CD8-positive, alpha-beta memory T cell (primary cell): ENCODE data around the gene FAT1. TPM values are rescaled to one million over a fixed set of nuclear protein-coding genes. Genes with fewer than 3 reads are reported as not detected.
A peak's percentile ranks its signal among the peaks of the same experiment; 100 is the strongest.

ENCODE experiments used
- CTCF ChIA-PET: fragments of 350-600 bp; sonication (Branson Sonifier 250); formaldehyde crosslinking; loops from one replicate; lab custom pipeline; 2021; ENCODE audit warnings: antibody characterized with exemption; lab: Charles Lee
- POLR2A ChIA-PET: fragments of 350-600 bp; sonication (Branson Sonifier 250); formaldehyde crosslinking; loops from one replicate; lab custom pipeline; 2021; ENCODE audit warnings: antibody characterized with exemption; lab: Charles Lee
- DNase-seq, 5 donors: peaks; one replicate each; pipeline versions ENCODE4 v3.0.0 to v3.0.0-alpha.2; 2020 to 2022; ENCODE audit warnings: mixed read lengths in 1 of 5
- H3K27ac ChIP-seq: one replicate; pipeline ENCODE4 v1.7.0; 2013; ENCODE audit warnings: low read depth, mild to moderate bottlenecking, low read length, moderate library complexity
- H3K27me3 ChIP-seq: 2 replicates; pipeline ENCODE4 v1.7.0; 2013; ENCODE audit warnings: low read length, mild to moderate bottlenecking; ENCODE audit not compliant: insufficient read depth, poor library complexity, severe bottlenecking
- H3K36me3 ChIP-seq: 2 replicates; pipeline ENCODE4 v1.7.0; 2013; ENCODE audit warnings: mild to moderate bottlenecking, low read length, moderate library complexity; ENCODE audit not compliant: insufficient read depth
- H3K4me1 ChIP-seq: 2 replicates; pipeline ENCODE4 v1.7.0; 2013; ENCODE audit warnings: mild to moderate bottlenecking, low read length, moderate library complexity; ENCODE audit not compliant: insufficient read depth
- H3K4me3 ChIP-seq: 2 replicates; pipeline ENCODE4 v1.7.0; 2013; ENCODE audit warnings: mild to moderate bottlenecking, low read length
- H3K9me3 ChIP-seq: 2 replicates; pipeline ENCODE4 v1.7.0; 2013; ENCODE audit warnings: mild to moderate bottlenecking, low read length
- H3K27ac Mint-ChIP-seq, 8 donors: one replicate each; pipeline ENCODE4 v1.8.0; 2020 to 2021; ENCODE audit warnings: mixed read lengths in 8 of 8, mild to moderate bottlenecking in 6 of 8, inconsistent platforms in 3 of 8, moderate library complexity in 3 of 8
- H3K27me3 Mint-ChIP-seq, 2 donors: one replicate each; pipeline ENCODE4 v1.8.0; 2020 to 2021; ENCODE audit warnings: mixed read lengths in 2 of 2, mild to moderate bottlenecking in 1 of 2, moderate library complexity in 1 of 2
- H3K36me3 Mint-ChIP-seq, 3 donors: one replicate each; pipeline ENCODE4 v1.8.0; 2020 to 2021; ENCODE audit warnings: mixed read lengths in 3 of 3, inconsistent platforms in 1 of 3, mild to moderate bottlenecking in 1 of 3
- H3K4me1 Mint-ChIP-seq, 3 donors: one replicate each; pipeline ENCODE4 v1.8.0; 2020 to 2021; ENCODE audit warnings: mixed read lengths in 3 of 3, inconsistent platforms in 1 of 3, mild to moderate bottlenecking in 1 of 3
- H3K4me3 Mint-ChIP-seq, 7 donors: one replicate each; pipeline ENCODE4 v1.8.0; 2020 to 2021; ENCODE audit warnings: mixed read lengths in 7 of 7, mild to moderate bottlenecking in 6 of 7, moderate library complexity in 4 of 7, inconsistent platforms in 2 of 7
- H3K9me3 Mint-ChIP-seq, 5 donors: one replicate each; pipeline ENCODE4 v1.8.0; 2020 to 2022; ENCODE audit warnings: mixed read lengths in 5 of 5, mild to moderate bottlenecking in 3 of 5, moderate library complexity in 2 of 5, inconsistent platforms in 1 of 5
- polyA plus RNA-seq: library from polyadenylated mRNA; unstranded; fragments of 300-500 nt; fragmentation: Illumina TruSeq; gene quantifications from one replicate; pipeline ENCODE4 v1.2.3, GENCODE V29; 2021
- total RNA-seq, 2 experiments: library from RNA; stranded (reverse); gene quantifications; one replicate each; pipeline ENCODE4 v1.2.3, GENCODE V29; 2021

Gene FAT1
- total and polyA plus RNA-seq, 3 experiments from 2014 or later, result not detected

DNA sequence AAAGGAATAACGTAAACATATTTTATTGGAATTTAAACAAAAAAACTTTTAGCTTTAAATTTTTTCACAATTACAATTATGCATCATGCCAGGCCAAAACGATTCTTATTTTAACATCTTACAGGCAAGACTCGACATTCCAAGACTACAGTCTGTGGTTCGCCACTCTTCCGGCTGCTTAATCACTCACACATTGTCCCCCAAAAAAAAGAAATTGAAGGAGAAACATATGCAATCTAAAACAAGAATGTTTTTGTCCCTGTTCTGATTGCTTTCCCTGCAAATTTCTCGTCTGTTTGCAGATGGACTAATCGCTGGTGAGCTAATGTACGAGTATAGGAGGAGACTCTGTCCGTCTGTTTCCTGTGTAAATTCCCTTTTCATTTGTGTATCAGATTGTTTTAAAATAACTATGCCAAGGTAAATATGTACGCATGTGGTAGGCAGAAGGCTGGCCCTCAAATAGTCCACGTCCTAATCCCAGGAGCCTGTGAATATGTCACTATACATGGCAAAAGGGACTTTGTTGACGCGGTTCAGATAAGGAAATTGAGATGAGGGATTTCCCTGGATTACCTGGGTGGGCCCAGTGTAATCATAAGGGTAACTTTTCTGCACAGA lies 130.6 kb downstream of the FAT1 start:
- Mint-ChIP-seq H3K27ac (no peak overlapping the region), H3K4me3 (no peak overlapping the region), H3K27me3 (peaks cover 0 to 4% of the 10 kb centered on the region in 2 donors), H3K36me3 (no peaks in the 10 kb centered on the region), H3K4me1 (no peaks in the 10 kb centered on the region), H3K9me3 (no peaks in the 10 kb centered on the region)
- DNase-seq, result no peak
- Histone ChIP-seq H3K9me3 (no peaks in the 10 kb centered on the region), H3K4me1 (no peaks in the 10 kb centered on the region), H3K4me3 (no peak overlapping the region), H3K27ac (no peak overlapping the region), H3K27me3 (no peaks in the 10 kb centered on the region), H3K36me3 (no peaks in the 10 kb centered on the region)
- POLR2A ChIA-PET, result no interaction called here
- CTCF ChIA-PET, result no interaction called here

DNA sequence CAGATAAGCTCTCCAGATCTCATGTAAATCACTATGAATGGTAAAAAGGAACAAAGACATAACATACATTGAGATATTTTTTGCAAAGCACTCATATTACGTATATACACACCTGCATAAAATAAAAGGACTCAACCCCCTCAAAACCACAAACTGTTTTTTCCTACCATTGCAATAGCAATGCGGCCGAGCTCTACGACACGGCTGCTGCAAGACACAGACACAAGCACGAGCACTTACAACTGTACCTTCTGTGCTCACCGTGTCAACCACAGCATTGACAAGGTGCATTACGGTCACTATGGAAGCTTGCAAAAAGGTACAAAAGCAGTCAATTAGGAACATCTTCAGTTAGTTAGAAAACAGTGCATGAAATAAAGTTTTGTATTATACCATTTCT lies 131.2 kb downstream of the FAT1 start:
- Histone ChIP-seq H3K4me1 (no peaks in the 10 kb centered on the region), H3K27ac (no peak overlapping the region), H3K9me3 (no peaks in the 10 kb centered on the region), H3K36me3 (no peaks in the 10 kb centered on the region), H3K4me3 (no peak overlapping the region), H3K27me3 (no peaks in the 10 kb centered on the region)
- H3K4me3 Mint-ChIP-seq, result no peak overlapping the region
- H3K36me3 Mint-ChIP-seq, result no peaks in the 10 kb centered on the region
- POLR2A ChIA-PET, result no interaction called here
- CTCF ChIA-PET, result no interaction called here
- H3K4me1 Mint-ChIP-seq, result no peaks in the 10 kb centered on the region
- no peaks in the 10 kb centered on the region for H3K9me3 Mint-ChIP-seq
- no peak for DNase-seq
- H3K27ac Mint-ChIP-seq, result no peak overlapping the region
- peaks cover 0 to 4% of the 10 kb centered on the region in 2 donors for H3K27me3 Mint-ChIP-seq

DNA sequence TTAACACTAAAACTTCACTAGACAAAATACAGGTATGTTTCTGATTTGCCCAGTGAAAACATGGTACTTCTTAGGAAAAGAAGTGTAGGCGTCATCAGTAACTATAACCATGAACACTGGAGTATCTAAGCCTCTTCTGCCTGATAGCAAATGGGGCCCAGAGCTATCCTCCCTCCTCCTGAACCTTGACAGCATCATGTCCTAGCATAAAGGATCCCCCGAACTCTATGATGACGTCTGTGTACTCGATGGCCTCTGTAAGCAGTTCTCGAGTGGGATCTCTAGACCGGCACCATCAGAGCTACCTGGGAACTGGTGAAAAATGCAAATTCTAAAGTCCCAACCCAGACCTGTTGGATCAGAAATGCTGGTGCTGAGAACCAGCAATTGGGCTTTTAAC lies 132.0 kb downstream of the FAT1 start:
- Histone ChIP-seq H3K4me3 (no peak overlapping the region), H3K27me3 (no peaks in the 10 kb centered on the region), H3K27ac (no peak overlapping the region), H3K36me3 (no peaks in the 10 kb centered on the region), H3K4me1 (no peaks in the 10 kb centered on the region), H3K9me3 (no peaks in the 10 kb centered on the region)
- no peaks in the 10 kb centered on the region for H3K36me3 Mint-ChIP-seq
- H3K9me3 Mint-ChIP-seq, result no peaks in the 10 kb centered on the region
- peaks cover 0 to 4% of the 10 kb centered on the region in 2 donors for H3K27me3 Mint-ChIP-seq
- no peak overlapping the region for H3K4me3 Mint-ChIP-seq
- DNase-seq, result no peak
- CTCF ChIA-PET, result no interaction called here
- POLR2A ChIA-PET, result no interaction called here
- no peak overlapping the region for H3K27ac Mint-ChIP-seq
- no peaks in the 10 kb centered on the region for H3K4me1 Mint-ChIP-seq

DNA sequence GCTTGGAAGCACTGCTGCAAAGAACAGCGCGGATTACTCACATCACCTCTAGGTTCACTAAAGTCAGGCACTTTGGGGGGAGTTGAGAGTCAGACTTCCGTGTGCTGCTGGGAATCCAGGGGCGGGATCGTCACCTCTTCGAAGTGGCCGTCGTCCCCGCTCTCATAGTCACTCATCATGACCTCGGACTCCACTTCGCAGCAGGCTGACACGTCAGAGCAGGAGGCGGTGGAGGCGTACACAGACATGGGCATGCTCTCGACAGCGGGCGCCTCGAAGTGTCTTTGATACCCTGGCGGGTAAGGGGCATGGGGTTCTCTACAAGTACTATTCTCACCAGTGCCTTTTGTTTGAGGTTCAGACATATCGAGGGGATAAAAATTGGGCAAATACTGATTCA lies 135.2 kb downstream of the FAT1 start:
- Mint-ChIP-seq H3K9me3 (no peaks in the 10 kb centered on the region), H3K27me3 (peaks cover 0 to 4% of the 10 kb centered on the region in 2 donors), H3K36me3 (no peaks in the 10 kb centered on the region), H3K4me1 (no peaks in the 10 kb centered on the region), H3K4me3 (no peak overlapping the region), H3K27ac (no peak overlapping the region)
- H3K27ac ChIP-seq, result no peak overlapping the region
- H3K36me3 ChIP-seq, result no peaks in the 10 kb centered on the region
- DNase-seq, result no peak
- H3K4me1 ChIP-seq, result no peaks in the 10 kb centered on the region
- ChIA-PET POLR2A (no interaction called here), CTCF (no interaction called here)
- no peak overlapping the region for H3K4me3 ChIP-seq
- no peaks in the 10 kb centered on the region for H3K9me3 ChIP-seq
- no peaks in the 10 kb centered on the region for H3K27me3 ChIP-seq

DNA sequence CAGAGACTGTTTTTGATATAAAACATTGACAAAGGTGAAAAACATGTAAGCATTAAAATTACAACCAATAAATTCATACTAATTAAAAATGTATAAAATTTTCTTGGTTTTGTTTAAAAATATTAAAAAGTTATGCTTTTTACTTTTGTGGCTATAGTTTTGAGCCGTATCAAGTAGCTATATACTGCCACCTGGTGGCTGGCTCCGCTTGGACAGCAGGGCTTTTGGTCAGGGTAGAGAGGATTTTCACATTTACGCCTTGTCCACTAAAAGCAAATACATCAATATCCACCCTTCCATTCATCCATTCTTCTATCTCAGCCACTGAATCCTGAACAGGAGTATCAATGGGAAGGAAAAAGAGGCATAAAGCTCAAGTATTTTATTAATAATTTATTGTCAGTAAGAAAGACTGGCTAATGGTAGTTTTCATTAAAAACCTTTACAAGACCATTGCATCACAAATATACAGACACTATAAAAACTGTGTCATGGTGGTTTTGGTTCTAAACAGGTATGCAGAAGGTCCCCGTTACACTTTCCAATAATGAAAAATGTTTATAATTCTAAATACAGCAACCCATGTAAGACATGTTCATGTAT lies 136.1 kb downstream of the FAT1 start:
- H3K4me3 Mint-ChIP-seq, result no peak overlapping the region
- CTCF ChIA-PET, result interaction anchor here (0.7 to 1.6 kb wide), 7 partner anchors 8 to 946 kb away, joined by 3 to 10 read pairs (median 5); partner anchors contain the start of gene TLR3

DNA sequence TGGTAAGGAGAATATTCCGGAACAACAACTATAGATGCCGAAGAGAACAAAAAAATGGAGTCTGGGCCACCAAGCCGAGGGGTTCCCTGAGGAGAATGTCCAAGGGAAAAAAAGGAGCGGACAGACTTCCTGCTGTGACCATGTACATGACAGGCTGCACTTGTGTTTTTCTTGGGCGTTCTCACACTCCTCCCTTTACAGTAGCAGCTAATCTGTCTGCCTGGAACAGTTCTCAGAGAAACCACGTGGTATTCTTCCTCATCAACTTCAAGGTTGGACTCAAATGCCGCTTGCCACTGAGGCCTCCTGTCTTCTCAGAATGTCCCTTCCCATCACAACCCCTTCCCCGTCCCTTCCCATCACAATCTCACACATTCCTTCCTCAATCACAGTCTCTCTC lies 137.5 kb downstream of the FAT1 start:
- CTCF ChIA-PET, result no interaction called here

More for the DNA sequence above, 136.1 kb downstream of the FAT1 start:
- Mint-ChIP-seq H3K36me3 (no peaks in the 10 kb centered on the region), H3K27me3 (peaks cover 0 to 4% of the 10 kb centered on the region in 2 donors), H3K27ac (no peak overlapping the region), H3K9me3 (peaks cover 0 to 2% (median 2%) of the 10 kb centered on the region in 5 donors), H3K4me1 (no peaks in the 10 kb centered on the region)
- Histone ChIP-seq H3K9me3 (no peaks in the 10 kb centered on the region), H3K36me3 (no peaks in the 10 kb centered on the region), H3K27ac (no peak overlapping the region), H3K4me1 (no peaks in the 10 kb centered on the region), H3K4me3 (no peak overlapping the region), H3K27me3 (no peaks in the 10 kb centered on the region)
- peak; percentile 27 to 61 (median 43) for DNase-seq
- POLR2A ChIA-PET, result no interaction called here

DNA sequence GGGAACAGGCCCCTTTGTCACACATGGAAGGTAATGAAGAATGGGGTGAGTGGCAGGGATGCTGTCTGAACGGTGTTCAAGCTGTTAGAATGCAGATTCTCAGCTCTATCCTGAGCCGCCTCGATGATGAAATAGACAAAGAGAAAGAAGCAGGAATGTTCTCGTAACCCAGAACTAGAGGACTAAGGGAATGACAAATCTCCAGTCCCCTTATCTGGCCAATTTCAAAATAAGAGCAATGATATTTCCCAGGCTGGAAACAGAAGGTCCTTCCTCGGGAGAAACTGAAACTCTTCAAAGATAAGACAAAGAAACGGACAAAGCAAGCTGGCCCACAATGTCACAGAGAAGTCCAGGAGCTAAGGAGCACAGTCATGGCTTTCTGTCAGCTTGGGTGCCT lies 138.7 kb downstream of the FAT1 start:
- H3K36me3 Mint-ChIP-seq, result no peaks in the 10 kb centered on the region
- CTCF ChIA-PET, result no interaction called here
- no peak overlapping the region for H3K4me3 Mint-ChIP-seq
- H3K27me3 Mint-ChIP-seq, result peaks cover 0 to 4% of the 10 kb centered on the region in 2 donors
- H3K27ac Mint-ChIP-seq, result no peak overlapping the region
- Histone ChIP-seq H3K4me3 (no peak overlapping the region), H3K27ac (no peak overlapping the region), H3K27me3 (no peaks in the 10 kb centered on the region), H3K36me3 (no peaks in the 10 kb centered on the region), H3K4me1 (no peaks in the 10 kb centered on the region), H3K9me3 (no peaks in the 10 kb centered on the region)
- H3K4me1 Mint-ChIP-seq, result no peaks in the 10 kb centered on the region
- POLR2A ChIA-PET, result no interaction called here
- peaks cover 3 to 8% (median 6%) of the 10 kb centered on the region in 5 donors for H3K9me3 Mint-ChIP-seq
- no peak for DNase-seq

More for the DNA sequence above, 137.5 kb downstream of the FAT1 start:
- H3K27me3 Mint-ChIP-seq, result peaks cover 0 to 4% of the 10 kb centered on the region in 2 donors
- H3K4me1 Mint-ChIP-seq, result no peaks in the 10 kb centered on the region
- Histone ChIP-seq H3K4me1 (no peaks in the 10 kb centered on the region), H3K4me3 (no peak overlapping the region), H3K9me3 (no peaks in the 10 kb centered on the region), H3K36me3 (no peaks in the 10 kb centered on the region), H3K27me3 (no peaks in the 10 kb centered on the region), H3K27ac (no peak overlapping the region)
- POLR2A ChIA-PET, result no interaction called here
- no peak for DNase-seq
- H3K9me3 Mint-ChIP-seq, result peaks cover 3 to 8% (median 6%) of the 10 kb centered on the region in 5 donors
- H3K27ac Mint-ChIP-seq, result peak overlapping the region in 1 of 8 donors; percentile 1
- H3K4me3 Mint-ChIP-seq, result no peak overlapping the region
- no peaks in the 10 kb centered on the region for H3K36me3 Mint-ChIP-seq

DNA sequence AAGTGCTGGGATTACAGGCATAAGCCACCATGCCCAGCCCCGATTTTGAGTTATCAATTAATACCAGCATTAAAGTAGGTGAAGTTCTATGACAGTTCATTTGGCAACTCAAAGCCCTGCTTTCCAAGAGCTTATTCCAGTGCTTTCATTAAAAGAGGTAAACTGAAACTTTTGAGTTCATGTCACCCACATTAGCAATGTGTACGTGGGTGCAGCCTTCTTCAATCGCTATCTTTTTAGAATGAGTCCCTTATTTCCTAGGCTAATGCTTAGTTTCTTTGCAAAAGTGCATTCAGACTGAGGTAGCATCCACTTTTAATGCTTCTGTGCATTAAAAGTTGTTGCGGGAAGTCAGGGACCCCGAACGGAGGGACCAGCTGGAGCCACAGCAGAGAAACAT lies 142.2 kb downstream of the FAT1 start:
- H3K36me3 Mint-ChIP-seq, result no peaks in the 10 kb centered on the region
- CTCF ChIA-PET, result no interaction called here

More for the DNA sequence above, 142.2 kb downstream of the FAT1 start:
- no peak overlapping the region for H3K27ac ChIP-seq
- no peak for DNase-seq
- H3K4me3 ChIP-seq, result no peak overlapping the region
- POLR2A ChIA-PET, result no interaction called here
- H3K36me3 ChIP-seq, result no peaks in the 10 kb centered on the region
- H3K9me3 ChIP-seq, result no peaks in the 10 kb centered on the region
- H3K4me3 Mint-ChIP-seq, result no peak overlapping the region
- no peaks in the 10 kb centered on the region for H3K4me1 Mint-ChIP-seq
- no peaks in the 10 kb centered on the region for H3K27me3 Mint-ChIP-seq
- H3K4me1 ChIP-seq, result no peaks in the 10 kb centered on the region
- H3K27ac Mint-ChIP-seq, result no peak overlapping the region
- peaks cover 3 to 8% (median 6%) of the 10 kb centered on the region in 5 donors for H3K9me3 Mint-ChIP-seq
- H3K27me3 ChIP-seq, result no peaks in the 10 kb centered on the region
